Endothelial cell of umbilical vein (primary cell): Measurements from ENCODE around the gene DGKD.

Experiments used
- EZH2 ChIP-seq: IDR thresholded peaks from 2 replicates; pipeline ENCODE4 v1.6.1; 2012; ENCODE audit warnings: borderline replicate concordance, low read depth, mild to moderate bottlenecking, moderate library complexity, low read length, inconsistent platforms; ENCODE audit not compliant: severe bottlenecking
- FOS ChIP-seq: IDR thresholded peaks from 2 replicates; pipeline ENCODE4 v1.6.1; 2011; ENCODE audit warnings: mild to moderate bottlenecking, low read length, moderate library complexity, borderline replicate concordance; ENCODE audit not compliant: insufficient read depth
- GATA2 ChIP-seq: IDR thresholded peaks from 2 replicates; pipeline ENCODE4 v1.7.0; 2011; ENCODE audit warnings: low read depth, mild to moderate bottlenecking, moderate library complexity, mixed read lengths, low read length; ENCODE audit not compliant: insufficient read length, insufficient read depth
- JUN ChIP-seq: IDR thresholded peaks from 2 replicates; pipeline ENCODE4 v1.6.1; 2011; ENCODE audit warnings: borderline replicate concordance, low read depth; ENCODE audit not compliant: insufficient read length, insufficient read depth
- MYC ChIP-seq: IDR thresholded peaks from one replicate; pipeline ENCODE4 v1.6.1; 2011; ENCODE audit warnings: mild to moderate bottlenecking, low read depth, low read length
- POLR2A ChIP-seq: IDR thresholded peaks from 2 replicates; pipeline ENCODE4 v1.6.1; 2012; ENCODE audit warnings: low read depth, mild to moderate bottlenecking, control low read depth, low read length
- POLR2AphosphoS5 ChIP-seq: IDR thresholded peaks from 2 replicates; pipeline ENCODE4 v1.6.1; 2012; ENCODE audit warnings: low read depth, mild to moderate bottlenecking, control low read depth, low read length, moderate library complexity; ENCODE audit not compliant: insufficient read depth
- TF ChIP-seq, protein P1 (sequence below), 2 donors: IDR thresholded peaks; 1 replicate in 1 of 2; 2 replicates in 1 of 2; pipeline ENCODE4 v1.5.1; 2011; ENCODE audit warnings: low read length in 2 of 2, mild to moderate bottlenecking in 2 of 2, moderate library complexity in 2 of 2, control low read depth in 1 of 2, inconsistent platforms in 1 of 2, low read depth in 1 of 2; ENCODE audit not compliant: insufficient read depth in 1 of 2; ENCODE audit errors: extremely low read depth in 1 of 2

DNA sequence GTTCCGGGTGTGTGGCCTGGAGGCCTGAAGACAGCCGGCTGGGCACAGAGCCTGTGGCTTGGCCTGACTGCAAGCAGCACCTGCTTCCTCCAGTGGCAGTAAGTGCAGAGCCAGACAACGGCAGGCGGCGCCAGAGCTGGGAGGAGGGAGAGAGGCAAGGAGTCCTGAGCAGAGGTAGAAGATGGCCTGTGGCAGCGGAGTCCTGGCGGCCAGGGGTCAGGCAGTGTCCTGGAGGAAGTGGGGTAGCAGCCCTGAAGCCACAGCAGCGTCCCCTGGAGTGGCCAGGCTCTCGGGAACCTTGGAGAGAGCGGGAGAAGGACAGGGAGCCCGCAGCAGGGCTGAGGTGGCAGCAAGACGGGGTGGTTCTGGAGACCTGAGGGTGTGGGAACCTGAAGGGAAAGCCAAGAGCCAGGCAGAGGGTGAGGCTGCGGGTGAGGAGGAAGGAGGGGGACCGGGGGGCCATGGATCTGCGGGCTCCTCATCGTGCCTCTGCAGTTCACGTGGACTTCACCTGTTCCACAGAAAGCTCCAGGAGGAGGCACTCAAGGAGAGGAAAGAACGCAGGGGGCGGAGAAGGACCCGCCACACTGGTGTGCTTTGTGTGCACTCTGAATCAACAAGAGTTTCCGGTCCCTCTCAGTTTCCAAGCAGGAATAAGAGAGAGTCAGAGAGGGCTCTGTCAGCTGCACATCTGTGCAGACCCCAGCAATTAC lies 126.4 kb downstream of the DGKD start:
- TF ChIP-seq MYC (no peak), FOS (no peak), EZH2 (no peak), POLR2AphosphoS5 (no peak), JUN (no peak), POLR2A (no peak), GATA2 (no peak)
- TF ChIP-seq, protein P1, sequence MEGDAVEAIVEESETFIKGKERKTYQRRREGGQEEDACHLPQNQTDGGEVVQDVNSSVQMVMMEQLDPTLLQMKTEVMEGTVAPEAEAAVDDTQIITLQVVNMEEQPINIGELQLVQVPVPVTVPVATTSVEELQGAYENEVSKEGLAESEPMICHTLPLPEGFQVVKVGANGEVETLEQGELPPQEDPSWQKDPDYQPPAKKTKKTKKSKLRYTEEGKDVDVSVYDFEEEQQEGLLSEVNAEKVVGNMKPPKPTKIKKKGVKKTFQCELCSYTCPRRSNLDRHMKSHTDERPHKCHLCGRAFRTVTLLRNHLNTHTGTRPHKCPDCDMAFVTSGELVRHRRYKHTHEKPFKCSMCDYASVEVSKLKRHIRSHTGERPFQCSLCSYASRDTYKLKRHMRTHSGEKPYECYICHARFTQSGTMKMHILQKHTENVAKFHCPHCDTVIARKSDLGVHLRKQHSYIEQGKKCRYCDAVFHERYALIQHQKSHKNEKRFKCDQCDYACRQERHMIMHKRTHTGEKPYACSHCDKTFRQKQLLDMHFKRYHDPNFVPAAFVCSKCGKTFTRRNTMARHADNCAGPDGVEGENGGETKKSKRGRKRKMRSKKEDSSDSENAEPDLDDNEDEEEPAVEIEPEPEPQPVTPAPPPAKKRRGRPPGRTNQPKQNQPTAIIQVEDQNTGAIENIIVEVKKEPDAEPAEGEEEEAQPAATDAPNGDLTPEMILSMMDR (IDR thresholded peaks at IDR 0.05; ENCODE audit: extremely low read depth in 1 of 2, insufficient read depth in 1 of 2, low read depth in 1 of 2, low read length in 2 of 2) = no peak
